ENCODE measurements around the gene NBAS.

DNA sequence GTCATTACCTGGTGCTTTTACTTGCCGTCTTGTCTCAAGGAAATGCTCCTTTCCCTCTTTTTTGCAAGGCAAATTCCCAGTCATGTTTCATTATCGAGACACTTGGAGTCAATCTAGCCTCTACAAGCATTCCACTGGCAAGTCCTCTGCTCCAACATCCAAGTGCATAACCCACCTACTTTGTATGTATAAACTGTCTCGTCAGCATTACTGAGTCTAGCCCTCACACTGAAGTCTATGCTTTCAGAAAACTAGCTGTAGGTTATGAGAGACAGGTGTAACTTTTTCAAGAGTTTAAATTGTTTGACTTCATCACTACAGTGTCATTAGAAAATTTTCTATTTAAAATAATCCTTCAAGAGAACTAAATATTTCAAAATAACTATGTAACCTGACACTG, 319.2 kb downstream of the NBAS start:
- TF ChIP-seq POLR2A (IDR thresholded peaks at IDR 0.05; ENCODE audit: low read length) (no peak), GATA1 (IDR thresholded peaks at IDR 0.05; ENCODE audit: low read depth, low read length) (no peak)
